ENCODE measurements around the gene NFATC4.
A peak's percentile ranks its signal among the peaks of the same experiment; 100 is the strongest.
"Not testable (repeated sequence)": the region's sequence is repeated elsewhere in the genome, so short reads cannot be mapped to it uniquely, and the experiment has no call there.

Gene NFATC4

DNA sequence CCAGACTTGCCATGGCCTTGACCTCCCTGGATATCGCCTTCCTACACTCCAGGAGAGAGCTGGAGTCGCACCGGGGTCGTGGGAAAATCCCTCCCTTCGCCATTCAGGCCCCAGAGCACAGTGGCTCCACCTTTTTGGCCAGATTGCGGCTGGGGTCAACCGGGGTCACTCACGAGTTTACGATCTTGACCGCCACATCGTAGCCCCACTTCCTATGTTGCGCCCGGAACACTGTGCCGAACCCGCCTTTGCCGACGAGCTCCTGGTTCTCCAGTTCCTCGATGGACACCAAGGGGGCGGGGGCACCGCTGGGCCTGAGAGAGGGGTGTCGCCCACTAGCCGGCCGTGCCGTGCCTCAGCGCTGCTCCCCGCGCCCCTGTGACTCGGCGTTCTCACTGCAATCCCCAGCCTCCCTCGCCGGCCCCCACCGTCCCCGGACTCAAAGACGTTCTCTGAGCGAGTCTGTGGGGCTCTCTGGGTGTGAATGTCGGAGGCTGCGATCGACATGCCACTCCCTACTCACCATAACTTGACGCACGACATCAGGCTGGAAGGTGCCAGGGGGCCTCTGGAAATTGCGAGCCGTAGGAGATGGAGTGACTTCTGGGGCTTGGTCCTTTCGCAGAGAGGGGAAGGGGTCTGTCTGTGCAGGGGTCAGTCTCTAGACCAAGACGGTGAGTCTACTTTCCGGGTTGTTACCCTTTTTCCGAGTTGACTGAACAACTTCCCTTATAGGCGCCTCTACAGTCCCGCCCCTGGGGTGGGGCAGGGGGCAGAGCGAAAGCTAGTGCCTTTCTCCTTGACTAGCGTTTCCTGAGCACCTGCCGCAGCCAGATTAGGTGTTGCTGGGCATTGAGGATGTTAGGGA, 28.5 kb upstream of the NFATC4 start, which contains the start of gene RIPK3:
RIPK3 (minus strand) TSS at position 708 of the 868 bp plus-strand sequence; CDS start at position 543, 165 bp downstream.
- FAIRE-seq: no peak

DNA sequence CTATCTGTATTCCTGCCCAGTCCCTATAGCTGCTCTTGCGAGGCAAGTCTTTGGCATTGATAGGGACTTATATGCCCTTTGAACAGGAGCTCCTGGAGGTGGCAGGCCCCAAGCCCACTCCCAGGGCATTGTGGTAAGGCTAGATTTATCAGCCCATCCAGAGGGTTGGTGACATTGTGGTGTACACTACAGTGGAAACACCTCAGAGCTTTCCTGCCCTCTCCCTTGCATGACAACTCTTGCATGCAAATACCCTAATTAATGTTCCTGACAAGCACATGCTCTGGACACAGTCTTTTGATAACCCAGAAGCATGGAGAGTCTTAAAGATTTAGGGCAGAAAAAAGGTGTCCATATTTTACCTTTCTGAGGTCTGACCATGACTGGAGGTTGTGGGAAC, 27.4 kb upstream of the NFATC4 start:
- FAIRE-seq: no peak

- FAIRE-seq: no peak
Observed at GRCh38 chr14:24342889-24343288, 25.1 kb upstream of the NFATC4 start.

- FAIRE-seq: no peak
Observed at GRCh38 chr14:24343795-24344660, 24.0 kb upstream of the NFATC4 start.

DNA sequence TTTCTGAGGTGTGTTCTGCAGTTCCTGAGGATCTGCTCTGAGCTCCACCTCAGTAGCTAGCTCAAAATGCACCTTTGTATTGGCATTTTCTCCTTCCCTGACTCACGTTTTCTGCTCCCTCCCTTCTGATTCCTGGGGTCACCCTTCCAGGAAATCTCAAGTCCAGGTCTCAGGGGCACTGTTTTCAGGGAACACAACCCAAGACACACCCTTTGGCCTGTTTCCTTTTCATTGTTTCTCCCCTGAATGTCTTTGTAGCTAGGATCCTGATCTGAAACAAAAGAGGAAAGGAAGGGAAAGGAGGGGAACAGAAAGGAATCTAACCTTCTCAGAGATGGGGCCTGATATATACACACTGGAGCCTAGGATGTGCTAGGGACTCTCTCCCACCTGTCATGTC, 20.9 kb upstream of the NFATC4 start:
- no peak for FAIRE-seq

DNA sequence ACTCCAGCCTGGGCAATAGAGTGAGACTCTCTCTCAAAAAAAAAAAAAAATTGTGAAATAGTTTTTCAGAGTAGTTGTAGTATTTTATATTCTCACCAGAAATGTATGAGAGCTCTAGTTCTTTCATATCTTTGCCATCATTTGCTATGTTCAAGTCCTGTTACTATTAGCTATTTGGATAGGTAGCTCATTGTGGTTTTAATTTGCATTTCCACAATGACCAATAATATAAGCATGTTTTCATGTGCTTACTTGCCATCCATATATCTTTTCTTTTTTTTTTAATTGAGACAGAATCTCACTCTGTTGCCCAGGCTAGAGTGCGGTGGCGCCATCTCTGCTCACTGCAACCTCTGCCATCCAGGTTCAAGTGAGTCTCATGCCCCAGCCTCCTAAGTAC, 19.8 kb upstream of the NFATC4 start:
- FAIRE-seq: no peak

- FAIRE-seq: no peak
Observed at GRCh38 chr14:24349742-24350141, 18.2 kb upstream of the NFATC4 start.

- no peak for FAIRE-seq
Observed at GRCh38 chr14:24351517-24351916, 16.5 kb upstream of the NFATC4 start.

- no peak for FAIRE-seq
Observed at GRCh38 chr14:24353559-24354481, 14.2 kb upstream of the NFATC4 start.

- not testable (repeated sequence) for FAIRE-seq
Observed at GRCh38 chr14:24354482-24354825, 13.5 kb upstream of the NFATC4 start.

- no peak for FAIRE-seq
Observed at GRCh38 chr14:24355009-24355408, 13.0 kb upstream of the NFATC4 start.

GRCh38 chr14:24356208-24356607, 11.8 kb upstream of the NFATC4 start:
- FAIRE-seq: no peak

DNA sequence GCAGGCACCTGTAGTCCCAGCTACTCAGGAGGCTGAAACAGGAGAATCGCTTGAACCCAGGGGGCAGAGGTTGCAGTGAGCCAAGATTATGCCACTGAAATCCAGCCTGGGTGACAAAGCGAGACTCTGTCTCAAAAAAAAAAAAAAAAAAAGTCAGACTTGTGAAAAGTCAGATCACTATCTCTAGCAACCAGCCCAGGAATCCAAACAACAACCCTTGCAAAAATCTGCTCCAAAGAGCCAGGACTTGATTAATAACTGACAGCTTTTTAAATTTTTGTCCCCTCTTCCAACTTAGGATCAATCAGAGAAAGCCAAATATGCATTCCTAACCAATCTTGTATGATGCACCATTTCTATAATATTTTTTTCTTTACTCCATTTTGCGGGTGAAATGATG, 7.7 kb upstream of the NFATC4 start:
- FAIRE-seq: no peak

DNA sequence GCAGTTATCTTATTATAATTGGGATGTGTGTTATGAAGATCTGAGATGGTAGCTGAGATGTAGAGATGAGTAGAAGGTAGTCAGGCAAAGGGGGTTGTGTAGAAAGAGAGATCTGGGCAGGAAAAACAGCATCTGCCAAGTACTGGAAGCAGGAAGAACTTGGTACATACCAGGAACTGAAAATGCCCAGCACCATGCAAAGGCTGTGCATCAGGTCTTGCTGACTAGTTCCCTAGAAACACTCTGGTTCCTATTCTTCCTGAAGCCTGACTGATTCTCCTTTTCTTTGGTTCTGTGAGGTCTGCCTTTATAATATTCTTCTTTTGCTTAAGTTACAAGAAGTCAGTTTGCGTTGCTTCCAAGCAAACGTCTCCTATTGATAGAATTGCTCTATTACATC, 6.7 kb upstream of the NFATC4 start:
- no peak for FAIRE-seq

DNA sequence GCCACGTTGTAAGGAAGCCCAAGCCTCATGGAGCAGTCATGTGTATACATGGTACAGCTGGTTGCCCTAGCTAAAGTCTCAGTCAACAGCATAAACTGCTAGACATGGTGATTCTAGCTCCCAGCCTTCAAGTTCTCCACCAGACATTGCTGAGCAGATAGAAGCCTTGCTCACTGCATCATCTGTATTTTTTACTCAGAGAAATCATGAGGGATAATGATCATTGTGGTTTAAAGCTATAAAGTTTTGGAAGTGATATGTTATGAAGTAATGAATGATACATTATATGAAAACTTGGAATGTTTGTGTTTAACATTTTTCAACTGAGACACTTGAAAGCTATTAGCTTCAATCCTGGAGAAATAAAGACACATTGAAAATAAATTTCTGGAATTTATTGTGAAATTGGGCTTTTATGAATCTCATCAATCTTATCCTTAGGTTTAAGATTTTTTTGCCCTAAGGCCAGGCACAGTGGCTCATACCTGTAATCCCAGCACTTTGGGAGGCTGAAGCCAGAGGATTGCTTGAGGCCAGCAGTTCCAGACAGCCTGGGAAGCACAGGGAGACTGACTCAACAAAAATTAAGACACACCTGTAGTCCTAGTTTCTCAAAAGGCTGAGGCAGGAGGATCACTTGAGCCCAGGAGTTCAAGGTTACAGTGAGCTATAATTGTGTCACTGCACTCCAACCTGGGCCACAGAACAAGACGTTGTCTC, 5.6 kb upstream of the NFATC4 start:
- FAIRE-seq: no peak

GRCh38 chr14:24363401-24363800, 4.6 kb upstream of the NFATC4 start:
- FAIRE-seq: no peak

DNA sequence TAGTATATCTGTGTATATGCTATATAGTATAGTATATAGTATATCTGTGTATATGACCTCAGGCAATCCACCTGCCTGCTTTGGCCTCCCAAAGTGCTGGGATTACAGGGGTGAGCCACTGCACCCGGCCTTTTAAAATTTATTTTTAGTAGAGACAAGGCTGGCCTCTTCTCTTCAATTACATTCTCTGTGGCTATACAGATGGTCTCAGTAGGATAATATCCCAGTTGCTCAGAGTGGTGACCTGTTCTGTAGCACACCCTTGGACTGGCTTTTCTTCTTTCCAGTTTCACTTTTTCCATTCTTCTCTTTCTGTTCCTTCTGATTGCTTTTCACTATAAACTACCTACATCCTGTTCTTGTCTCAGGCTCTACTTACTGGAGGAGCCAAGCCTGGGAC, 3.1 kb upstream of the NFATC4 start:
- no peak for FAIRE-seq

DNA sequence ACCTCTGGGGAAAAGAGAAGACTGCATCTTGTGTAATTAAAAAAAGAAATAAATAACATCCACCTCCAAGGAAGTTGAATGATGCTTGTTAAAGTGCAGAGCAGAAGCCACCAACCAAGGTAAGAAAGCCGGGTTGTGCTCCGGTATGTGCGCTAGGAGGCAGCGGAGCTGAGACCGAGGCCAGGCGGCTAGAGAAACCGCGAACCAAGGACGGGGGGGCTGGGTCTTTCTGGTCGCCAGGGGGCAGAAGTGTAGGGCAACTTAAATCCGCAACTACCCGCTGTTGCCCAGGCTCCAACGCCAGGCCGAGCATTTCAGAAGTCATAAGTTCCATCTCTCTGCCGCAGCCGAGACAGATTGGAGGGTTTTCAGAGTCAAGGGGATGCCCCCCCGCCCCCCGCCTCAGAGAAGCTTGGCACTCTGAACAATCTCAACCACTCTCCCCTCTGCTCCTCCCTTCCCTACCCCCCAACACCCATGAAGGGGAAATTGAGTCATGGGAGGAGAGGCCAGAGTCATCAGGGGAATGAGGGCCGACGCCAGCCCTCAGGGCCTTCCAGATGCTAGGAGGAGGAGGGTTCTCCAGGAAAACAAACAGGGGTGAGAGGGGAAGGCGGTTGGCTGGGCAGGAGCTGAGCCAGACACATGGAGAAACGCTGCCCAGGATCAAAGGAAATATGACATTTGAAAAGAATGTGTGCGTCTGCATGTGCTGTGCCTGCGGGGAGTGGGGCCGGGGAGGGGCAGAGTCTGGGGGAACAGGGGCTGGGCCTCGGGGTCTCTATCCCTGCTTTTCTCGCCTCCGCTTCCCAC, 2.2 kb upstream of the NFATC4 start:
- FAIRE-seq: peak; percentile 95

- FAIRE-seq: no peak
Observed at GRCh38 chr14:24366413-24366720, 1.6 kb upstream of the NFATC4 start.

DNA sequence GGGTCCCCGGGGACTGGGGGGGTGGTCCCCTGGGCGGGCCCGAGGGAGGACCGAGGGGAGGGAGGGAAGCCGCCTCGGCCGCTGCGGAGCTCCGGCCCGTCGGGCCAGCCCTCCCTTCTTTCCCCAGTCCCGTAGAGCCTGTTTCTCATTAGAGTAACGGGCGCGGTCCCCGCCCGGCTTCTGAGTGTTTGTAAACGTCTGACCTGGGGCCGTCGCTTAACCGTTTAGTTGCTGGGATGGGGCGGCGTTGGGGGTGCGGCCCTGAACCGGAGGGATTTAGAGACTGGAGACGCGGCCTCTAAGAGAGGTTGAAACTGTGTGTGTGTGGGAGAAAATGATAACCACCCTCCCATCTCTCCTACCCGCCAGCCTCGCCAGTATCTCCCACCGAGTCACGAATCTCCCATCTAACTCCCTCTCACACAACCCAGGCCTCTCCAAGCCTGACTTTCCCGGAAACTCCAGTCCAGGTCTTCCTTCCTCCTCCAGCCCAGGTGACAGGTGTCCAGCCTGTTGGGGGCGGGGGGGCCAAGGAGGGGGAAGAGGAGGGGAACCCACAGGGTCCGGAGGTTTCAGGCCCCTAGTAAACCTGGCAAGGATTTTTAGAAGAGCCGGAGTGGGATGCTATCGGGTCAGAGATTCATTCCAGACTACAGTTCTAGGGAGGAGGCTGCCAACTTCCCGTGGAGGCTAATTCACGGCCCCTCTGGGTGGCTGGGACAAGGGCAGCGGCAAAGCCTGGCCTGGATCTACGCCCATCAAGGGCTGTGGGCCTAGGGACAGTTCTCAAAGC, 1.1 kb upstream of the NFATC4 start:
- peak; percentile 86 for FAIRE-seq

GRCh38 chr14:24368212-24368561, 203 bp downstream of the NFATC4 start:
- FAIRE-seq: no peak
